GM18867 (cell line): ENCODE data around the gene ZNRF4.
"Not testable (repeated sequence)": the region's sequence is repeated elsewhere in the genome, so short reads cannot be mapped to it uniquely, and the experiment has no call there.

Experiments
- ATAC-seq: cut with Tn5 transposase; IDR thresholded peaks from one replicate; pipeline ENCODE4 v1.9.1; 2021; ENCODE audit warnings: mild to moderate bottlenecking, moderate library complexity; ENCODE audit not compliant: unreplicated experiment

The ZNRF4 gene

GRCh38 chr19:5455367-5456129, at the start of gene ZNRF4:
ZNRF4 (plus strand) TSS chr19:5455417; CDS start chr19:5455492, 75 bp downstream.
- ATAC-seq: no peak

- ATAC-seq: not testable (repeated sequence)
Observed at GRCh38 chr19:5406198-5406597, 49.0 kb upstream of the ZNRF4 start.

- ATAC-seq: no peak
Observed at GRCh38 chr19:5406816-5407215, 48.4 kb upstream of the ZNRF4 start.

GRCh38 chr19:5407356-5407755, 47.9 kb upstream of the ZNRF4 start:
- no peak for ATAC-seq

GRCh38 chr19:5417495-5418436, 37.5 kb upstream of the ZNRF4 start:
- no peak for ATAC-seq

- ATAC-seq: no peak
Observed at GRCh38 chr19:5418677-5419076, 36.5 kb upstream of the ZNRF4 start.

- no peak for ATAC-seq
Observed at GRCh38 chr19:5420953-5421352, 34.3 kb upstream of the ZNRF4 start.

GRCh38 chr19:5423567-5424125, 31.6 kb upstream of the ZNRF4 start:
- ATAC-seq: no peak

- ATAC-seq: no peak
Observed at GRCh38 chr19:5424192-5424973, 30.8 kb upstream of the ZNRF4 start.

GRCh38 chr19:5425260-5425659, 30.0 kb upstream of the ZNRF4 start:
- ATAC-seq: no peak

GRCh38 chr19:5430237-5430636, 25.0 kb upstream of the ZNRF4 start:
- ATAC-seq: no peak

- ATAC-seq: no peak
Observed at GRCh38 chr19:5432687-5433086, 22.5 kb upstream of the ZNRF4 start.

- ATAC-seq: no peak
Observed at GRCh38 chr19:5434351-5434917, 20.8 kb upstream of the ZNRF4 start.

GRCh38 chr19:5434970-5435641, 20.1 kb upstream of the ZNRF4 start:
- ATAC-seq: no peak

- no peak for ATAC-seq
Observed at GRCh38 chr19:5435642-5436017, 19.6 kb upstream of the ZNRF4 start.

- ATAC-seq: no peak
Observed at GRCh38 chr19:5436106-5436947, 18.9 kb upstream of the ZNRF4 start.

GRCh38 chr19:5436948-5437306, 18.3 kb upstream of the ZNRF4 start:
- no peak for ATAC-seq

- not testable (repeated sequence) for ATAC-seq
Observed at GRCh38 chr19:5438756-5439155, 16.5 kb upstream of the ZNRF4 start.

- no peak for ATAC-seq
Observed at GRCh38 chr19:5439452-5439851, 15.8 kb upstream of the ZNRF4 start.
